ENCODE results near the gene AMFR.

Gene AMFR

GRCh38 chr16:56320056-56320455, 105.3 kb downstream of the AMFR start:
- no peak overlapping the region for H3K4me3 ChIP-seq (ENCODE audit: low read depth, low read length)
- in situ Hi-C loops (cut with HindIII; ENCODE audit: low sequenced_read_pairs), result no loop called here
- DNase-seq (ENCODE audit: low read depth, low spot score), result no peak
- TF ChIP-seq CTCF (IDR thresholded peaks at IDR 0.05; ENCODE audit: low read depth, low read length), result no peak

GRCh38 chr16:56319376-56319775, 106.0 kb downstream of the AMFR start:
- H3K4me3 ChIP-seq (ENCODE audit: low read depth, low read length), result no peak overlapping the region
- in situ Hi-C loops (cut with HindIII; ENCODE audit: low sequenced_read_pairs), result no loop called here
- TF ChIP-seq CTCF (IDR thresholded peaks at IDR 0.05; ENCODE audit: low read depth, low read length), result no peak
- DNase-seq (ENCODE audit: low read depth, low spot score), result no peak

GRCh38 chr16:56318827-56319140, 106.6 kb downstream of the AMFR start:
- TF ChIP-seq CTCF (IDR thresholded peaks at IDR 0.05; ENCODE audit: low read depth, low read length), result no peak
- DNase-seq (ENCODE audit: low read depth, low spot score), result no peak
- no peak overlapping the region for H3K4me3 ChIP-seq (ENCODE audit: low read depth, low read length)
- in situ Hi-C loops (cut with HindIII; ENCODE audit: low sequenced_read_pairs), result no loop called here

- peak overlapping the region; percentile 19 for H3K4me3 ChIP-seq (ENCODE audit: low read depth, low read length)
- in situ Hi-C loops (cut with HindIII; ENCODE audit: low sequenced_read_pairs), result no loop called here
- peak; percentile 94 for TF ChIP-seq CTCF (IDR thresholded peaks at IDR 0.05; ENCODE audit: low read depth, low read length)
- peak; percentile 70 for DNase-seq (ENCODE audit: low read depth, low spot score)
Observed at GRCh38 chr16:56317998-56318826, 107.1 kb downstream of the AMFR start.

GRCh38 chr16:56316545-56316944, 108.8 kb downstream of the AMFR start:
- in situ Hi-C loops (cut with HindIII; ENCODE audit: low sequenced_read_pairs), result no loop called here
- no peak for TF ChIP-seq CTCF (IDR thresholded peaks at IDR 0.05; ENCODE audit: low read depth, low read length)

GRCh38 chr16:56315955-56316354, 109.4 kb downstream of the AMFR start:
- DNase-seq (ENCODE audit: low read depth, low spot score), result no peak
- no peak overlapping the region for H3K4me3 ChIP-seq (ENCODE audit: low read depth, low read length)
- TF ChIP-seq CTCF (IDR thresholded peaks at IDR 0.05; ENCODE audit: low read depth, low read length), result no peak
- in situ Hi-C loops (cut with HindIII; ENCODE audit: low sequenced_read_pairs), result no loop called here

More at GRCh38 chr16:56316545-56316944, 108.8 kb downstream of the AMFR start:
- H3K4me3 ChIP-seq (ENCODE audit: low read depth, low read length), result no peak overlapping the region
- no peak for DNase-seq (ENCODE audit: low read depth, low spot score)
